ENCODE results near the gene SEC16B.
A peak's percentile ranks its signal among the peaks of the same experiment; 100 is the strongest.

The SEC16B gene

GRCh38 chr1:177978530-177978929 is 8.7 kb upstream of the SEC16B start:
- ATAC-seq, result no peak
- TF ChIP-seq PPARA (CRISPR knock-in tag; IDR thresholded peaks at IDR 0.05; ENCODE audit: borderline replicate concordance), result no peak
- no peak for TF ChIP-seq CSDC2 (CRISPR knock-in tag; IDR thresholded peaks at IDR 0.05)
- TF ChIP-seq TCF4 (CRISPR knock-in tag; IDR thresholded peaks at IDR 0.05; ENCODE audit: borderline replicate concordance), result no peak
- TF ChIP-seq ZFP3 (CRISPR knock-in tag; IDR thresholded peaks at IDR 0.05), result no peak
- no peak for TF ChIP-seq BACH2 (CRISPR knock-in tag; IDR thresholded peaks at IDR 0.05; ENCODE audit: borderline replicate concordance)
- TF ChIP-seq ARNTL (CRISPR knock-in tag; IDR thresholded peaks at IDR 0.05; ENCODE audit: borderline replicate concordance, low read depth), result no peak
- TF ChIP-seq ESRRG (CRISPR knock-in tag; IDR thresholded peaks at IDR 0.05), result no peak
- TF ChIP-seq SNAI2 (CRISPR knock-in tag; IDR thresholded peaks at IDR 0.05), result no peak
- no peak for TF ChIP-seq CREB5 (CRISPR knock-in tag; IDR thresholded peaks at IDR 0.05; ENCODE audit: low read depth)
- no peak for TF ChIP-seq RARB (CRISPR knock-in tag; IDR thresholded peaks at IDR 0.05)

GRCh38 chr1:177977141-177977540 is 7.3 kb upstream of the SEC16B start:
- no peak for ATAC-seq
- TF ChIP-seq PPARA (CRISPR knock-in tag; IDR thresholded peaks at IDR 0.05; ENCODE audit: borderline replicate concordance), result no peak
- no peak for TF ChIP-seq TOX (CRISPR knock-in tag; IDR thresholded peaks at IDR 0.05; ENCODE audit: borderline replicate concordance)
- TF ChIP-seq ESRRG (CRISPR knock-in tag; IDR thresholded peaks at IDR 0.05), result no peak
- no peak for TF ChIP-seq RARB (CRISPR knock-in tag; IDR thresholded peaks at IDR 0.05)
- no peak for TF ChIP-seq CSDC2 (CRISPR knock-in tag; IDR thresholded peaks at IDR 0.05)
- TF ChIP-seq POU6F1 (CRISPR knock-in tag; IDR thresholded peaks at IDR 0.05; ENCODE audit: borderline replicate concordance, low read depth), result no peak
- no peak for TF ChIP-seq GLIS3 (CRISPR knock-in tag; IDR thresholded peaks at IDR 0.05)
- TF ChIP-seq ARNTL (CRISPR knock-in tag; IDR thresholded peaks at IDR 0.05; ENCODE audit: borderline replicate concordance, low read depth), result no peak
- TF ChIP-seq ZC3H10 (CRISPR knock-in tag; IDR thresholded peaks at IDR 0.05), result no peak

- no peak for TF ChIP-seq OSR1 (CRISPR knock-in tag; IDR thresholded peaks at IDR 0.05)
- no peak for TF ChIP-seq CSDC2 (CRISPR knock-in tag; IDR thresholded peaks at IDR 0.05)
- ATAC-seq, result no peak
Observed at GRCh38 chr1:177976596-177976995, 6.7 kb upstream of the SEC16B start.

- peak; percentile 80 for ATAC-seq
- TF ChIP-seq TSHZ2 (CRISPR knock-in tag; IDR thresholded peaks at IDR 0.05) (no peak), ZFP3 (CRISPR knock-in tag; IDR thresholded peaks at IDR 0.05) (no peak), SNAI2 (CRISPR knock-in tag; IDR thresholded peaks at IDR 0.05) (no peak), ZNF565 (CRISPR knock-in tag; conservative IDR thresholded peaks at IDR 0.05; ENCODE audit: low read depth) (no peak), RARB (CRISPR knock-in tag; IDR thresholded peaks at IDR 0.05) (no peak), ZFP30 (CRISPR knock-in tag; IDR thresholded peaks at IDR 0.05) (no peak), ARNTL (CRISPR knock-in tag; IDR thresholded peaks at IDR 0.05; ENCODE audit: borderline replicate concordance, low read depth) (no peak), ESRRG (CRISPR knock-in tag; IDR thresholded peaks at IDR 0.05) (no peak), ZNF8 (CRISPR knock-in tag; IDR thresholded peaks at IDR 0.05) (no peak), BACH2 (CRISPR knock-in tag; IDR thresholded peaks at IDR 0.05; ENCODE audit: borderline replicate concordance) (no peak), PATZ1 (CRISPR knock-in tag; IDR thresholded peaks at IDR 0.05; ENCODE audit: borderline replicate concordance) (no peak), CREB5 (CRISPR knock-in tag; IDR thresholded peaks at IDR 0.05; ENCODE audit: low read depth) (no peak), GLIS3 (CRISPR knock-in tag; IDR thresholded peaks at IDR 0.05) (no peak), TCF4 (CRISPR knock-in tag; IDR thresholded peaks at IDR 0.05; ENCODE audit: borderline replicate concordance) (no peak), CSRNP3 (CRISPR knock-in tag; IDR thresholded peaks at IDR 0.05) (no peak), ZC3H10 (CRISPR knock-in tag; IDR thresholded peaks at IDR 0.05) (no peak), CSDC2 (CRISPR knock-in tag; IDR thresholded peaks at IDR 0.05) (no peak), PPARA (CRISPR knock-in tag; IDR thresholded peaks at IDR 0.05; ENCODE audit: borderline replicate concordance) (no peak)
Observed at GRCh38 chr1:177975588-177976495, 6.0 kb upstream of the SEC16B start.
